HCT116 (cell line): ENCODE results near the gene FSTL4. TPM values are rescaled to one million over a fixed set of nuclear protein-coding genes. Genes with fewer than 3 reads are reported as not detected.
A peak's percentile ranks its signal among the peaks of the same experiment; 100 is the strongest.

ENCODE experiments used
- ATAC-seq: fragments of 200-7000 bp; cut with Tn5 transposase; 2 replicates; pipeline ENCODE4 v1.9.1; 2020; ENCODE audit warnings: mild to moderate bottlenecking, moderate library complexity
- BruUV-seq: library from RNA; stranded (reverse); fragments of 400-500 nt; replicated peaks from 2 replicates; lab custom pipeline; 2021; lab: Mats Ljungman, UMichigan
- CTCF ChIA-PET: fragments of 300-600 bp; sonication (Branson Sonifier 250); formaldehyde crosslinking; loops from one replicate; lab custom pipeline; 2021; ENCODE audit warnings: antibody characterized with exemption; lab: Charles Lee
- POLR2A ChIA-PET: fragments of 300-600, 350-600 bp; sonication (Branson Sonifier 250); formaldehyde crosslinking; loops from one replicate; lab custom pipeline; 2021; ENCODE audit warnings: antibody characterized with exemption; lab: Charles Lee
- RAD21 ChIA-PET, 2 experiments: fragments of 300-600 bp; sonication (Branson Sonifier 250); formaldehyde crosslinking; loops; one replicate each; lab custom pipeline; 2023; ENCODE audit warnings: low total read pairs in 2 of 2; ENCODE audit not compliant: uncharacterized antibody in 2 of 2, unreplicated experiment in 2 of 2, low non-redundant PET in 1 of 2; lab: Charles Lee
- DNase-seq: peaks from one replicate; pipeline ENCODE4 v3.0.0-alpha.2; 2010; ENCODE audit warnings: low read depth, low spot score
- H2AFZ ChIP-seq: fragments of 200-600 bp; shearing (Covaris generic), sonication (generic); 2 replicates; pipeline ENCODE4 v1.6.1; 2017; ENCODE audit warnings: low read depth, mixed run types, mixed read lengths, antibody characterized with exemption, low read length; ENCODE audit not compliant: poor library complexity, severe bottlenecking
- H3K27ac ChIP-seq: 2 replicates; pipeline ENCODE4 v1.5.1; 2012; ENCODE audit warnings: low read depth, low read length
- H3K27me3 ChIP-seq: fragments of 200-600 bp; sonication (generic); 2 replicates; pipeline ENCODE4 v1.6.1; 2016; ENCODE audit warnings: mixed run types, low read length, mixed read lengths; ENCODE audit not compliant: insufficient read depth
- H3K36me3 ChIP-seq, 2 experiments: fragments of 200-500 bp in 1 of 2; fragments of 200-600 bp in 1 of 2; sonication (Bioruptor generic) in 1 of 2; sonication (generic) in 1 of 2; 2 replicates each; pipeline versions ENCODE4 v1.5.1 to v1.6.1; 2014 to 2016; ENCODE audit warnings: low read length in 2 of 2, inconsistent platforms in 1 of 2, mixed read lengths in 1 of 2, mixed run types in 1 of 2; ENCODE audit not compliant: insufficient read depth in 2 of 2, control insufficient read depth in 1 of 2
- H3K4me1 ChIP-seq, 2 experiments: fragments of 200-600 bp in 1 of 2; sonication (generic) in 1 of 2; 2 replicates each; pipeline versions ENCODE4 v1.5.1 to v1.6.1; 2012 to 2017; ENCODE audit warnings: low read length in 2 of 2, inconsistent platforms in 1 of 2, mild to moderate bottlenecking in 1 of 2, mixed read lengths in 1 of 2, mixed run types in 1 of 2, moderate library complexity in 1 of 2; ENCODE audit not compliant: insufficient read depth in 2 of 2, control insufficient read depth in 1 of 2
- H3K4me2 ChIP-seq: fragments of 200-600 bp; sonication (generic); 2 replicates; pipeline ENCODE4 v1.6.1; 2017; ENCODE audit warnings: mixed run types, low read length, mixed read lengths
- H3K4me3 ChIP-seq, 2 experiments: fragments of 200-600 bp in 1 of 2; sonication (generic) in 1 of 2; replicated peaks in 1 of 2; 2 replicates each; pipeline ENCODE4 v1.5.1; 2011 to 2016; ENCODE audit warnings: low read length in 2 of 2, control low read depth in 1 of 2, low read depth in 1 of 2, mild to moderate bottlenecking in 1 of 2, mixed read lengths in 1 of 2, mixed run types in 1 of 2
- H3K79me2 ChIP-seq: fragments of 200-600 bp; sonication (generic); 2 replicates; pipeline ENCODE4 v1.6.1; 2017; ENCODE audit warnings: mild to moderate bottlenecking, mixed run types, low read length, moderate library complexity, mixed read lengths; ENCODE audit not compliant: insufficient read depth
- H3K9ac ChIP-seq: fragments of 200-600 bp; sonication (generic); 2 replicates; pipeline ENCODE4 v1.6.1; 2016; ENCODE audit warnings: low read length, mixed read lengths
- H3K9me2 ChIP-seq: fragments of 200-600 bp; sonication (generic), shearing (Covaris generic); 2 replicates; pipeline ENCODE4 v1.6.1; 2017; ENCODE audit warnings: mixed run types, mild to moderate bottlenecking, moderate library complexity; ENCODE audit not compliant: insufficient read depth
- H3K9me3 ChIP-seq, 2 experiments: fragments of 200-500 bp in 1 of 2; fragments of 200-600 bp in 1 of 2; sonication (Bioruptor generic) in 1 of 2; sonication (generic) in 1 of 2; 2 replicates each; pipeline ENCODE4 v1.6.1; 2014 to 2017; ENCODE audit warnings: low read length in 2 of 2, mixed read lengths in 2 of 2, inconsistent platforms in 1 of 2, low read depth in 1 of 2, mild to moderate bottlenecking in 1 of 2, mixed run types in 1 of 2, moderate library complexity in 1 of 2; ENCODE audit not compliant: control insufficient read depth in 1 of 2, insufficient read depth in 1 of 2
- H4K20me1 ChIP-seq: fragments of 200-600 bp; sonication (generic), shearing (Covaris generic); 2 replicates; pipeline ENCODE4 v1.6.1; 2017; ENCODE audit warnings: mixed run types, mild to moderate bottlenecking, moderate library complexity; ENCODE audit not compliant: insufficient read depth
- CBX3 ChIP-seq: IDR thresholded peaks from 2 replicates; pipeline ENCODE4 v1.6.1; 2012; ENCODE audit warnings: low read depth
- EGR1 ChIP-seq: IDR thresholded peaks from 2 replicates; pipeline ENCODE4 v1.6.1; 2012; ENCODE audit warnings: low read depth
- ELF1 ChIP-seq: IDR thresholded peaks from 2 replicates; pipeline ENCODE4 v1.6.1; 2012; ENCODE audit warnings: low read depth, borderline replicate concordance
- EZH2phosphoT487 ChIP-seq: fragments of 200-600 bp; IDR thresholded peaks from 2 replicates; pipeline ENCODE4 v1.6.1; 2018; ENCODE audit warnings: antibody characterized with exemption, borderline replicate concordance
- FOSL1 ChIP-seq: IDR thresholded peaks from 2 replicates; pipeline ENCODE4 v1.6.1; 2012; ENCODE audit warnings: low read depth
- JUND ChIP-seq: IDR thresholded peaks from 2 replicates; pipeline ENCODE4 v1.6.1; 2012
- MAX ChIP-seq: IDR thresholded peaks from 2 replicates; pipeline ENCODE4 v1.6.1; 2012
- POLR2AphosphoS5 ChIP-seq: IDR thresholded peaks from 2 replicates; pipeline ENCODE4 v1.6.1; 2011; ENCODE audit warnings: mild to moderate bottlenecking, low read depth, low read length, moderate library complexity
- RAD21 ChIP-seq: IDR thresholded peaks from 2 replicates; pipeline ENCODE4 v1.6.1; 2012; ENCODE audit warnings: low read depth, mild to moderate bottlenecking
- SP1 ChIP-seq: IDR thresholded peaks from 2 replicates; pipeline ENCODE4 v1.6.1; 2012; ENCODE audit warnings: low read depth
- SRF ChIP-seq: IDR thresholded peaks from 2 replicates; pipeline ENCODE4 v1.6.1; 2012; ENCODE audit warnings: low read depth
- TCF7L2 ChIP-seq: IDR thresholded peaks from 2 replicates; pipeline ENCODE4 v1.7.0; 2011; ENCODE audit warnings: borderline replicate concordance, inconsistent platforms; ENCODE audit not compliant: insufficient read depth, insufficient read length; ENCODE audit errors: extremely low read depth
- ZBTB33 ChIP-seq: IDR thresholded peaks from 2 replicates; pipeline ENCODE4 v1.6.1; 2011; ENCODE audit warnings: mild to moderate bottlenecking, low read length, moderate library complexity; ENCODE audit not compliant: insufficient replicate concordance; ENCODE audit errors: extremely low read depth
- ZNF274 ChIP-seq: fragments of 200-500 bp; sonication (Bioruptor generic); IDR thresholded peaks from 2 replicates; pipeline ENCODE4 v1.6.1; 2014; ENCODE audit warnings: mild to moderate bottlenecking, low read depth, low read length, inconsistent platforms
- intact Hi-C: fragments of 100-400 bp; cut with micrococcal nuclease; formaldehyde crosslinking; loops from 2 replicates; pipeline ENCODE4 v1.10.0; 2022
- total RNA-seq: library from RNA; stranded (reverse); gene quantifications from one replicate; pipeline ENCODE4 v1.2.1, GENCODE V29; 2021; ENCODE audit not compliant: unreplicated experiment
- TF ChIP-seq, protein P1 (sequence below), 3 experiments: fragments of 200-600 bp in 1 of 3; sonication (generic) in 1 of 3; IDR thresholded peaks in 2 of 3; conservative IDR thresholded peaks in 1 of 3; 2 replicates each; pipeline ENCODE4 v1.5.1; 2012 to 2017; ENCODE audit warnings: low read depth in 2 of 3, low read length in 2 of 3, antibody characterized with exemption in 1 of 3, borderline replicate concordance in 1 of 3, control low read depth in 1 of 3, mild to moderate bottlenecking in 1 of 3, mixed read lengths in 1 of 3, mixed run types in 1 of 3, moderate library complexity in 1 of 3; ENCODE audit not compliant: insufficient read depth in 1 of 3

FSTL4 gene
- total RNA-seq, 1 experiment from 2014 or later = 0.37 TPM

GRCh38 chr5:133285583-133286021 lies 326.7 kb downstream of the FSTL4 start:
- no TSS peak for BruUV-seq
- no peak overlapping the region for H3K4me3 ChIP-seq
- POLR2A ChIA-PET = no interaction called here
- no peak overlapping the region for H3K27ac ChIP-seq
- no peaks in the 10 kb centered on the region for H4K20me1 ChIP-seq
- RAD21 ChIA-PET = no interaction called here
- H3K27me3 ChIP-seq = no peaks in the 10 kb centered on the region
- TF ChIP-seq FOSL1 = 0 out of 2 replicates have a peak, but pooled peaks have one; percentile 15
- no peak for TF ChIP-seq EZH2phosphoT487
- no peak for TF ChIP-seq ZBTB33
- TF ChIP-seq SP1 = 0 out of 2 replicates have a peak, but pooled peaks have one; percentile 9
- TF ChIP-seq MAX = peak; percentile 47; the same call in 1 of the 2 replicates
- no peak for TF ChIP-seq JUND
- H3K4me2 ChIP-seq = peak overlapping the region; percentile 39
- CTCF ChIA-PET = no interaction called here
- no peaks in the 10 kb centered on the region for H3K9me3 ChIP-seq
- H3K9me2 ChIP-seq = no peaks in the 10 kb centered on the region
- H3K36me3 ChIP-seq = no peaks in the 10 kb centered on the region
- ATAC-seq (peak; percentile 57), DNase-seq (no peak)
- intact Hi-C loops = no loop called here
- no peaks in the 10 kb centered on the region for H3K79me2 ChIP-seq
- H3K9ac ChIP-seq = no peak overlapping the region; the same call in 1 of the 2 replicates
- H2AFZ ChIP-seq = no peak overlapping the region
- peaks cover 11 to 25% of the 10 kb centered on the region in 2 experiments for H3K4me1 ChIP-seq

DNA sequence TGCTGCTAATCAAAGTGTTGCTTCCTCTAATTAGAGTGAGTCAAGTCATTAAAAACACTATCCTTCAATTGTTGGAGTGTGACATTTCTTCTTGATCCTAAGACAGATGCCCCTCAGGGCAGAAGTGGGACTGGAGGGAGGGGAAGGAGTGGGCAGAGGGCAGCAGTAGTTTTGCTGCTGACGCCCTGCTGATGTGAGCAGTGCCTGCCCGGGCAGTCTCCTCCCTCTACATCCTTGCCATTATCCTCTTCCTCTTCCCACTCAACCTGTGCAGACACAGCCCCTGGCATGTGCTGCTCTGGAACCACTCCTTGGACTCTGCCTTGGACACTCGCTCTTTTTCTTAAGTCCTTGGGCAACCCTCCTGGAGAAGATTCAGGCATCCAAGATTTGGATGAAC lies 328.0 kb downstream of the FSTL4 start:
- BruUV-seq = no TSS peak
- Histone ChIP-seq H3K27ac (no peak overlapping the region), H3K4me2 (no peak overlapping the region), H4K20me1 (no peaks in the 10 kb centered on the region), H2AFZ (no peak overlapping the region), H3K27me3 (no peaks in the 10 kb centered on the region), H3K36me3 (no peaks in the 10 kb centered on the region), H3K9ac (no peak overlapping the region), H3K9me2 (no peaks in the 10 kb centered on the region), H3K4me3 (no peak overlapping the region), H3K9me3 (no peaks in the 10 kb centered on the region), H3K4me1 (peaks cover 4 to 12% of the 10 kb centered on the region in 2 experiments; a peak in 2 of 4 replicates), H3K79me2 (no peaks in the 10 kb centered on the region)
- POLR2A ChIA-PET = no interaction called here
- TF ChIP-seq RAD21 (no peak), POLR2AphosphoS5 (no peak), CBX3 (no peak), EZH2phosphoT487 (no peak), ZNF274 (no peak), ELF1 (no peak), EGR1 (no peak), MAX (no peak), TCF7L2 (no peak), SRF (no peak), SP1 (no peak)
- TF ChIP-seq, protein P1, sequence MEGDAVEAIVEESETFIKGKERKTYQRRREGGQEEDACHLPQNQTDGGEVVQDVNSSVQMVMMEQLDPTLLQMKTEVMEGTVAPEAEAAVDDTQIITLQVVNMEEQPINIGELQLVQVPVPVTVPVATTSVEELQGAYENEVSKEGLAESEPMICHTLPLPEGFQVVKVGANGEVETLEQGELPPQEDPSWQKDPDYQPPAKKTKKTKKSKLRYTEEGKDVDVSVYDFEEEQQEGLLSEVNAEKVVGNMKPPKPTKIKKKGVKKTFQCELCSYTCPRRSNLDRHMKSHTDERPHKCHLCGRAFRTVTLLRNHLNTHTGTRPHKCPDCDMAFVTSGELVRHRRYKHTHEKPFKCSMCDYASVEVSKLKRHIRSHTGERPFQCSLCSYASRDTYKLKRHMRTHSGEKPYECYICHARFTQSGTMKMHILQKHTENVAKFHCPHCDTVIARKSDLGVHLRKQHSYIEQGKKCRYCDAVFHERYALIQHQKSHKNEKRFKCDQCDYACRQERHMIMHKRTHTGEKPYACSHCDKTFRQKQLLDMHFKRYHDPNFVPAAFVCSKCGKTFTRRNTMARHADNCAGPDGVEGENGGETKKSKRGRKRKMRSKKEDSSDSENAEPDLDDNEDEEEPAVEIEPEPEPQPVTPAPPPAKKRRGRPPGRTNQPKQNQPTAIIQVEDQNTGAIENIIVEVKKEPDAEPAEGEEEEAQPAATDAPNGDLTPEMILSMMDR (IDR thresholded peaks at IDR 0.05 in 2 of 3, conservative IDR thresholded peaks at IDR 0.05 in 1 of 3; ENCODE audit: borderline replicate concordance in 1 of 3, insufficient read depth in 1 of 3, low read depth in 2 of 3, low read length in 2 of 3) = no peak
- intact Hi-C loops = no loop called here
- RAD21 ChIA-PET = no interaction called here
- CTCF ChIA-PET = no interaction called here
- ATAC-seq (no peak), DNase-seq (no peak)
